Posterior vena cava (tissue), 2 donors: ENCODE measurements around the gene PBOV1. TPM values are rescaled to one million over a fixed set of nuclear protein-coding genes. Genes with fewer than 3 reads are reported as not detected.

Source experiments
- DNase-seq: peaks from one replicate; pipeline ENCODE4 v3.0.0-alpha.2; 2020; ENCODE audit warnings: low spot score
- intact Hi-C, 2 donors: fragments of 100-400 bp; cut with DNase I; formaldehyde crosslinking; loops; one replicate each; pipeline versions ENCODE4 v1.14.1 to v1.14.2; 2022 to 2023
- total RNA-seq, 2 donors: library from RNA; stranded (reverse); fragmentation: NEBNext Ultra II Directional; extraction: Animal tissue kit (Norgen Biotek cat#: 25700); gene quantifications; one replicate each; pipeline ENCODE4 v1.2.1, GENCODE V29; 2021
- donor health status: DM: yes; HTN: yes; CAD: no.
- donor health status: DM: yes; HTN: yes; CAD: no.

PBOV1 gene
- total RNA-seq, 2 donors from 2014 or later: not detected

- no peak for DNase-seq
- intact Hi-C loops: no loop called here
These were observed 22.4 kb upstream of the PBOV1 start for GRCh38 chr6:138240476-138241245.

- intact Hi-C loops: no loop called here
- DNase-seq: no peak
These were observed 21.5 kb upstream of the PBOV1 start for GRCh38 chr6:138239774-138240173.

GRCh38 chr6:138238368-138238767 is 20.1 kb upstream of the PBOV1 start:
- no peak for DNase-seq
- intact Hi-C loops: no loop called here

- intact Hi-C loops: no loop called here
These were observed 19.2 kb upstream of the PBOV1 start for GRCh38 chr6:138237463-138237862.

GRCh38 chr6:138235693-138236092 is 17.4 kb upstream of the PBOV1 start:
- intact Hi-C loops: loop anchor here in 1 of 2 donors (1.0 kb wide), 1 partner anchor 38 kb away; no protein-coding TSS in a partner anchor
- DNase-seq: no peak

More at GRCh38 chr6:138237463-138237862, 19.2 kb upstream of the PBOV1 start:
- DNase-seq: no peak

GRCh38 chr6:138235205-138235604 is 16.9 kb upstream of the PBOV1 start:
- DNase-seq: no peak
- intact Hi-C loops: no loop called here

GRCh38 chr6:138234363-138234762 is 16.1 kb upstream of the PBOV1 start:
- intact Hi-C loops: no loop called here
- DNase-seq: no peak

GRCh38 chr6:138231381-138231886 is 13.1 kb upstream of the PBOV1 start:
- intact Hi-C loops: no loop called here
- no peak for DNase-seq

- intact Hi-C loops: no loop called here
- no peak for DNase-seq
These were observed 12.6 kb upstream of the PBOV1 start for GRCh38 chr6:138230759-138231380.

- intact Hi-C loops: no loop called here
- DNase-seq: no peak
These were observed 11.9 kb upstream of the PBOV1 start for GRCh38 chr6:138230221-138230620.

- DNase-seq: no peak
- intact Hi-C loops: no loop called here
These were observed 11.4 kb upstream of the PBOV1 start for GRCh38 chr6:138229663-138230179.

- intact Hi-C loops: no loop called here
These were observed 10.8 kb upstream of the PBOV1 start for GRCh38 chr6:138229072-138229471.

GRCh38 chr6:138227316-138227781 is 9.1 kb upstream of the PBOV1 start:
- no peak for DNase-seq
- intact Hi-C loops: no loop called here

More at GRCh38 chr6:138229072-138229471, 10.8 kb upstream of the PBOV1 start:
- DNase-seq: no peak

GRCh38 chr6:138226700-138227315 is 8.5 kb upstream of the PBOV1 start:
- no peak for DNase-seq

GRCh38 chr6:138225953-138226352 is 7.7 kb upstream of the PBOV1 start:
- intact Hi-C loops: no loop called here
- no peak for DNase-seq

More at GRCh38 chr6:138226700-138227315, 8.5 kb upstream of the PBOV1 start:
- intact Hi-C loops: no loop called here

GRCh38 chr6:138222901-138223546 is 4.7 kb upstream of the PBOV1 start:
- no peak for DNase-seq
- intact Hi-C loops: no loop called here

GRCh38 chr6:138219901-138220300 is 1.6 kb upstream of the PBOV1 start:
- DNase-seq: no peak
- intact Hi-C loops: no loop called here

GRCh38 chr6:138219398-138219797 is 1.1 kb upstream of the PBOV1 start:
- DNase-seq: no peak

GRCh38 chr6:138215093-138215782 is 3.1 kb downstream of the PBOV1 start:
- no peak for DNase-seq
- intact Hi-C loops: no loop called here

More at GRCh38 chr6:138219398-138219797, 1.1 kb upstream of the PBOV1 start:
- intact Hi-C loops: no loop called here
